HepG2 (cell line): ENCODE data around the gene PRKCD. TPM values are rescaled to one million over a fixed set of nuclear protein-coding genes. Genes with fewer than 3 reads are reported as not detected.

Source experiments
- DMAP1 ChIP-seq: IDR thresholded peaks from 2 replicates; pipeline ENCODE4 v1.6.1; 2016
- HNF4G ChIP-seq, 2 experiments: sonication (generic) in 1 of 2; formaldehyde crosslinking in 1 of 2; IDR thresholded peaks; 2 replicates each; pipeline versions ENCODE4 v1.4.0 to v1.6.1; 2011 to 2020; ENCODE audit warnings: borderline replicate concordance in 2 of 2, low read depth in 2 of 2, mild to moderate bottlenecking in 2 of 2, low read length in 1 of 2, missing genetic modification reagents in 1 of 2, moderate library complexity in 1 of 2
- KMT2B ChIP-seq: IDR thresholded peaks from 2 replicates; pipeline ENCODE4 v1.6.1; 2016; ENCODE audit warnings: missing genetic modification reagents, missing compliant biosample characterization
- LCORL ChIP-seq, 2 experiments: fragments of 450-650 bp in 1 of 2; sonication (generic) in 1 of 2; formaldehyde crosslinking in 1 of 2; IDR thresholded peaks; 2 replicates each; pipeline versions ENCODE4 v1.5.0 to v1.6.1; 2017 to 2020; ENCODE audit warnings: antibody characterized with exemption in 1 of 2, missing genetic modification reagents in 1 of 2
- MAFF ChIP-seq: IDR thresholded peaks from 2 replicates; pipeline ENCODE4 v1.6.1; 2011; ENCODE audit warnings: low read depth, low read length, improper control_type of control experiment
- MIXL1 ChIP-seq: IDR thresholded peaks from 2 replicates; pipeline ENCODE4 v1.6.1; 2016
- MTA1 ChIP-seq: sonication (generic); formaldehyde crosslinking; IDR thresholded peaks from 2 replicates; pipeline ENCODE4 v1.4.0; 2020; ENCODE audit warnings: missing genetic modification reagents, mild to moderate bottlenecking, borderline replicate concordance
- MTA3 ChIP-seq: sonication (generic); formaldehyde crosslinking; IDR thresholded peaks from 2 replicates; pipeline ENCODE4 v1.4.0; 2020; ENCODE audit warnings: missing genetic modification reagents
- NCOA2 ChIP-seq: sonication (generic); formaldehyde crosslinking; IDR thresholded peaks from 2 replicates; pipeline ENCODE4 v1.8.0; 2022; ENCODE audit warnings: inconsistent platforms
- NCOR1 ChIP-seq: fragments of 200-600 bp; sonication (generic); IDR thresholded peaks from 2 replicates; pipeline ENCODE4 v1.7.0; 2017; ENCODE audit warnings: antibody characterized with exemption, low read length, borderline replicate concordance
- NFE2L2 ChIP-seq: fragments of 150-350 bp; IDR thresholded peaks from 2 replicates; pipeline ENCODE4 v1.6.1; 2014; ENCODE audit warnings: low read length
- NR2C2 ChIP-seq: sonication (generic); formaldehyde crosslinking; IDR thresholded peaks from 2 replicates; pipeline ENCODE4 v1.4.0; 2020; ENCODE audit warnings: missing genetic modification reagents, mild to moderate bottlenecking, moderate library complexity, borderline replicate concordance
- POLR2A ChIP-seq, 2 experiments: IDR thresholded peaks; 2 replicates each; pipeline ENCODE4 v1.6.1; 2011; ENCODE audit warnings: low read depth in 2 of 2, low read length in 2 of 2, mild to moderate bottlenecking in 1 of 2, moderate library complexity in 1 of 2; ENCODE audit not compliant: insufficient read depth in 1 of 2
- RBFOX2 ChIP-seq: fragments of 200-400 bp; formaldehyde crosslinking; IDR thresholded peaks from 2 replicates; pipeline ENCODE4 v1.6.1; 2017; ENCODE audit warnings: low read depth, mild to moderate bottlenecking, low read length
- SCMH1 ChIP-seq: sonication (generic); formaldehyde crosslinking; IDR thresholded peaks from 2 replicates; pipeline ENCODE4 v1.9.0; 2021; ENCODE audit warnings: missing genetic modification reagents, mild to moderate bottlenecking, borderline replicate concordance
- SIX1 ChIP-seq: sonication (generic); formaldehyde crosslinking; IDR thresholded peaks from 2 replicates; pipeline ENCODE4 v1.4.0; 2020; ENCODE audit warnings: missing genetic modification reagents, borderline replicate concordance
- TCF7 ChIP-seq: sonication (generic); IDR thresholded peaks from 2 replicates; pipeline ENCODE4 v1.6.1; 2016; ENCODE audit warnings: antibody characterized with exemption, low read depth
- ZBTB34 ChIP-seq: sonication (generic); formaldehyde crosslinking; IDR thresholded peaks from 2 replicates; pipeline ENCODE4 v1.8.0; 2022; ENCODE audit warnings: mild to moderate bottlenecking, missing genetic modification reagents
- ZNF501 ChIP-seq: sonication (generic); formaldehyde crosslinking; IDR thresholded peaks from 2 replicates; pipeline ENCODE4 v1.5.1; 2020; ENCODE audit warnings: mild to moderate bottlenecking, moderate library complexity, missing genetic modification reagents
- ZNF530 ChIP-seq: sonication (generic); formaldehyde crosslinking; IDR thresholded peaks from 2 replicates; pipeline ENCODE4 v1.5.0; 2020; ENCODE audit warnings: low read depth, mild to moderate bottlenecking, missing genetic modification reagents
- ZNF614 ChIP-seq: IDR thresholded peaks from 2 replicates; pipeline ENCODE4 v1.6.1; 2018; ENCODE audit warnings: missing biosample characterization, missing genetic modification reagents, inconsistent platforms, borderline replicate concordance
- ZNF616 ChIP-seq: sonication (generic); formaldehyde crosslinking; IDR thresholded peaks from 2 replicates; pipeline ENCODE4 v1.5.0; 2020; ENCODE audit warnings: low read depth, mild to moderate bottlenecking, missing genetic modification reagents
- ZNF7 ChIP-seq: IDR thresholded peaks from 2 replicates; pipeline ENCODE4 v1.6.1; 2016; ENCODE audit warnings: missing biosample characterization, missing genetic modification reagents
- ZNF782 ChIP-seq: sonication (generic); formaldehyde crosslinking; IDR thresholded peaks from 2 replicates; pipeline ENCODE4 v1.4.0; 2020; ENCODE audit warnings: missing genetic modification reagents, mild to moderate bottlenecking, borderline replicate concordance
- ZSCAN9 ChIP-seq: IDR thresholded peaks from 2 replicates; pipeline ENCODE4 v1.6.1; 2016; ENCODE audit warnings: borderline replicate concordance
- polyA plus RNA-seq, 8 experiments: library from polyadenylated mRNA; depleted of rRNA in 3 of 8; stranded (reverse) in 7 of 8; unstranded in 1 of 8; fragments of >200 nt; fragmentation: Illumina TruSeq in 4 of 8; extraction: Trizol in 4 of 8; gene quantifications; 2 replicates each; pipeline versions ENCODE4 v1.2.1 to v1.2.3, GENCODE V29; 2011 to 2016; ENCODE audit warnings: low read depth in 4 of 8, missing spikeins in 1 of 8, mixed read lengths in 1 of 8; ENCODE audit not compliant: insufficient read depth in 1 of 8
- total RNA-seq, 5 experiments: library from RNA; depleted of rRNA; stranded (reverse); fragments of >200 nt; fragmentation: Illumina TruSeq; extraction: Trizol; gene quantifications; 2 replicates each; pipeline ENCODE4 v1.2.3, GENCODE V29; 2016; ENCODE audit warnings: low read depth in 1 of 5
- TF ChIP-seq, protein P1 (sequence below): sonication (generic); formaldehyde crosslinking; IDR thresholded peaks from 2 replicates; pipeline ENCODE4 v1.4.0; 2020; ENCODE audit warnings: missing genetic modification reagents, borderline replicate concordance
- TF ChIP-seq, protein P2 (sequence below): IDR thresholded peaks from 2 replicates; pipeline ENCODE4 v1.6.1; 2016; ENCODE audit warnings: missing genetic modification reagents, missing compliant biosample characterization

PRKCD gene
- total and polyA plus RNA-seq, 2 of the 13 experiments (the other 11 are each of a cell fraction or from before 2014, with no cell fraction given), result 1.6 to 40.7 TPM

GRCh38 chr3:53159156-53160060, 1.6 kb upstream of the PRKCD start (continued):
- TF ChIP-seq SCMH1 (no peak), KMT2B (CRISPR knock-in tag) (0 out of 2 replicates have a peak, but pooled peaks have one; percentile 11), ZNF614 (no peak), DMAP1 (peak; percentile 44; the same call in 1 of the 2 replicates), POLR2A (IDR thresholded peaks at IDR 0.05; ENCODE audit: insufficient read depth in 1 of 2, low read depth in 2 of 2, low read length in 2 of 2) (0 out of 4 replicates have a peak, but pooled peaks of 1 of the 2 experiments have one; percentile 37), ZBTB34 (CRISPR knock-in tag) (peak; percentile 21; the same call in 1 of the 2 replicates), ZNF7 (CRISPR knock-in tag) (no peak), TCF7 (no peak), LCORL (IDR thresholded peaks at IDR 0.05) (no peak), LCORL (CRISPR knock-in tag; IDR thresholded peaks at IDR 0.05) (no peak; the same call in 1 of the 2 replicates), MAFF (no peak), RBFOX2 (no peak), ZNF501 (CRISPR knock-in tag) (peak; percentile 12; the same call in 1 of the 2 replicates), NCOR1 (0 out of 2 replicates have a peak, but pooled peaks have one; percentile 49), NFE2L2 (no peak), NR2C2 (CRISPR knock-in tag) (peak; percentile 4; the same call in 1 of the 2 replicates), ZNF616 (CRISPR knock-in tag) (no peak), MIXL1 (CRISPR knock-in tag) (no peak), ZNF782 (CRISPR knock-in tag) (0 out of 2 replicates have a peak, but pooled peaks have one; percentile 56), ZNF530 (CRISPR knock-in tag) (no peak), MTA1 (CRISPR knock-in tag) (peak; percentile 37; the same call in 1 of the 2 replicates), ZSCAN9 (CRISPR knock-in tag) (no peak), SIX1 (CRISPR knock-in tag) (peak; percentile 98), HNF4G (IDR thresholded peaks at IDR 0.05; ENCODE audit: borderline replicate concordance, low read depth, low read length) (peak; percentile 95), HNF4G (CRISPR knock-in tag; IDR thresholded peaks at IDR 0.05; ENCODE audit: borderline replicate concordance, low read depth) (peak; percentile 94), NCOA2 (CRISPR knock-in tag) (peak; percentile 33; the same call in 1 of the 2 replicates), MTA3 (CRISPR knock-in tag) (no peak)
- TF ChIP-seq, protein P1, sequence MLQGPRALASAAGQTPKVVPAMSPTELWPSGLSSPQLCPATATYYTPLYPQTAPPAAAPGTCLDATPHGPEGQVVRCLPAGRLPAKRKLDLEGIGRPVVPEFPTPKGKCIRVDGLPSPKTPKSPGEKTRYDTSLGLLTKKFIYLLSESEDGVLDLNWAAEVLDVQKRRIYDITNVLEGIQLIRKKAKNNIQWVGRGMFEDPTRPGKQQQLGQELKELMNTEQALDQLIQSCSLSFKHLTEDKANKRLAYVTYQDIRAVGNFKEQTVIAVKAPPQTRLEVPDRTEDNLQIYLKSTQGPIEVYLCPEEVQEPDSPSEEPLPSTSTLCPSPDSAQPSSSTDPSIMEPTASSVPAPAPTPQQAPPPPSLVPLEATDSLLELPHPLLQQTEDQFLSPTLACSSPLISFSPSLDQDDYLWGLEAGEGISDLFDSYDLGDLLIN (CRISPR knock-in tag), result no peak
- TF ChIP-seq, protein P2, sequence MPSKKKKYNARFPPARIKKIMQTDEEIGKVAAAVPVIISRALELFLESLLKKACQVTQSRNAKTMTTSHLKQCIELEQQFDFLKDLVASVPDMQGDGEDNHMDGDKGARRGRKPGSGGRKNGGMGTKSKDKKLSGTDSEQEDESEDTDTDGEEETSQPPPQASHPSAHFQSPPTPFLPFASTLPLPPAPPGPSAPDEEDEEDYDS (CRISPR knock-in tag), result peak; percentile 77
